NCI-H524 (cell line): ENCODE data around the gene DNASE1L2.
"Not testable (repeated sequence)": the region's sequence is repeated elsewhere in the genome, so short reads cannot be mapped to it uniquely, and the experiment has no call there.

ENCODE experiments used
- DNase-seq, 2 experiments: peaks; one replicate each; lab custom pipeline; 2025; lab: John Stamatoyannopoulos, UW

DNASE1L2 gene

DNA sequence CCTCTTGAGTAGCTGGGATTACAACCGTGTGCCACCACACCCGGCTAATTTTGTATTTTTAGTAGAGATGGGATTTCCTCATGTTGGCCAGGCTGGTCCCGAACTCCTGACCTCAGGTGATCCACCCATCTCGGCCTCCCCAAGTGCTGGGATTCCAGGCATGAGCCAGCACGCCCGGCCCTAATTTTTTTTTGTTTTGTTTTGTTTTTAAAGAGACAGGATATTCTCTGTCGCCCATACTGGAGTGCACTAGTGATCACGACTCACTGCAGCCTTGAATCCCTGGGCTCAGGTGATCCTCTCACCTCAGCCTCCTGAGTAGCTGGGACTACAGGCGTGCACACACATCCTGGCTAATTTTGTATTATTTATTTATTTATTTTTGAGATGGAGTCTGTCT, 4.1 kb downstream of the DNASE1L2 start:
- not testable (repeated sequence) for DNase-seq

- DNase-seq: no peak
These were observed 6.4 kb downstream of the DNASE1L2 start for GRCh38 chr16:2242598-2242997.

- no peak for DNase-seq
These were observed 6.8 kb downstream of the DNASE1L2 start for GRCh38 chr16:2243031-2243528.

DNA sequence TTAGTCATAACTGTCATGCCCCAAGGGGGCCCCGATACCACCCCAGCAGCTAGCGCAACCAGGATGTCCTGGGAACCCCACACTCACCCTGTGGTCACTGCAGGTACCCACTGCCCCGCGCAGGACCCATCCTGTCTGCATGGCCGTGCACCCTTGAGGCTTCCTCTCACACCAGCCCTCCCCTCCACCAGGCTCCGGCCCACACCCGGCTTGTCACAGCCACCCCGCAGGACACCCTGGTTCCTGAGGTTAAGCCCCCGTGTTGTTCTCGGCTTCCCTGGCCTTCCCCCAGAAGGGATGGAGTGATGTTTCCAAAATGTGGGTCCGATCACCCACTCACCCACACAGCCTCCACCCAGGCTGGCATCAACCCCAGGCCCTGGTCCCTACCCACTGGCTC, 7.5 kb downstream of the DNASE1L2 start:
- DNase-seq: no peak

DNA sequence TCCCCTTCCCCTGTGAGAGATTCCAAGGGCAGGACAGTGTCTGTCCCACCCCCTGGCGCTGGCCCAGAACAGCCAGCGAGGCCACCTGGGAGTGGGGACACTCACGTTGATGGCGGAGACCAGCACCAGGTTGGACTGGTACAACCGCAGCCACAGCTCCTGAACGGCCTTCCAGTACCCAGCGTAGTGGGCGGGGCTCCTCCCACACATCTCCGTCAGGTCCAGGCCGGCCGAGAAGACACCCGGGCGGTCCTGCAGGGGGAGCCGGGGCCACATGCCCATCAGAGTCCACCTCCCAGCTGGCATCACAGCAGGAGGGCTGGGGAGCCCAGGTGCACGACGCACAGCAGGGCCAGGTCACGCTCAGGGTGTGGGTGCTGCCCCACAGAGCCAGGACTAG, 8.1 kb downstream of the DNASE1L2 start:
- peak in 1 of 2 experiments; percentile 52 for DNase-seq

- no peak for DNase-seq
These were observed 8.9 kb downstream of the DNASE1L2 start for GRCh38 chr16:2244926-2245795.

GRCh38 chr16:2246301-2246885, 10.1 kb downstream of the DNASE1L2 start:
- no peak for DNase-seq

- DNase-seq: peak in 1 of 2 experiments; percentile 58
These were observed 14.5 kb downstream of the DNASE1L2 start for GRCh38 chr16:2250652-2251295.

GRCh38 chr16:2251296-2252111, 15.3 kb downstream of the DNASE1L2 start, which contains the start of gene ECI1:
ECI1 (minus strand) TSS chr16:2251587; CDS start chr16:2251566, 21 bp downstream.
- peak; percentile 84 to 96 for DNase-seq

DNA sequence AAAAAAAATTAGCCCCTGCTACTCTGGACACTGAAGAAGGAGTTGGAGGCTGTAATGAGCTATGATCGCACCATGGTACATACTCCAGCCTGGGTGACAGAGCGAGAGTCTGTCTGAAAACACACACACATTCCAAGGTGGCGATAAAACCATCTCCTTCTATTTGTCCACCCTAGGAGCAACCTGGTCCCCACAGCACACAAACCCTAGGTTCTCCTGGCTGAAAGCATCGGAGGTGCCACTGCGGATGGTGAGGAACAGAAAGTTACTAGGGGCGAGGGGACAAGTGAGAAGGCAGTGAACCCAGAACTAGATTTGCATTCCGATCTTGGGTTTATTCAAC, 16.5 kb downstream of the DNASE1L2 start:
- no peak for DNase-seq

DNA sequence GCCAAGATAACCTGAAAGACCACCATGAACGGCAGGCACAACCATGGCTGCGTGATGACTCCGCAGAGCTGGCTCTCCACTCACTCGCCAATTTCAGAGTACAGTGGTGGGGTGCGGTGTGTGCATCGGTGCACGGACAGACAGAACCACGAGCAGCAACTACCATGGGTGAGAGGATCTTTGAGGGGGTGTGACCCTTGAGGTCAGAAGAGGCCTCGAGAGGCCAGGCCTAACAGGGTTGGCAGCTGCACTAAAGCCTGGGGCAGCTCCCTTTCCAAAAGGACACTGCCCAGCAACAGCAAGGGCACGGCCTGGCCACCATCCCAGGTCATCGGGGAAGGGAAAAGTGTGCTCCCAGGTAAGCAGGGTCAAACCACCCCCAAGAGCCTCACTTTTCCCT, 17.0 kb downstream of the DNASE1L2 start:
- DNase-seq: no peak

DNA sequence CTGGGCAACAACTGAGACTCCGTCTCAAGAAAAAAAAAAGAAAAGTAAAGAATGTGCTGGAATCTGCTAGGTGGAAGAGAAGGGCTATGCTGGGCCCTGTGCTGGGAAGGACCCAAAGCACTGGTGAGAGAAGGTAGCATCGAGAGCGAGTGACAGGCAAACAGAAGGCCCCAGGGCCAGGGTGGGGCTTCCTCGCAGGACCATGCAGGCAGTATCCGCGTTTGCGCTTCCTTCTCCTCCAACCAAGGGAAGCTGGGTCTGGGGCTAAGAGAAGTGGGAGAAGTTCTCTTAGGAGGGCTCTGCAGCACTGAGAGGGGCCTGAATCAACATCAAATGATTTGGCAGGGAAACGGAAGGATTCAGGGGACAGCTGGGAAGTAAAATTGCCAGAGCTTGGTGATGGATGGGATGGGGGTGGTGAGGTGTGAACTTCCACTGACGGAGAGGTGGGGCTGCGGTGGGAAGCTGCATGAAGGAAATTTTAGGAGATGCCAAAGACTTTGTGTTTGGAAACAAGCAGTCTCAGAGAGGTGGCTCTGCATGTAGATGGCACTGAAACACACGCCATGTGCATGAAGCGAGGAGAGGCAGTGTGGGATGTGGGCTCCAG, 20.4 kb downstream of the DNASE1L2 start:
- DNase-seq: no peak

DNA sequence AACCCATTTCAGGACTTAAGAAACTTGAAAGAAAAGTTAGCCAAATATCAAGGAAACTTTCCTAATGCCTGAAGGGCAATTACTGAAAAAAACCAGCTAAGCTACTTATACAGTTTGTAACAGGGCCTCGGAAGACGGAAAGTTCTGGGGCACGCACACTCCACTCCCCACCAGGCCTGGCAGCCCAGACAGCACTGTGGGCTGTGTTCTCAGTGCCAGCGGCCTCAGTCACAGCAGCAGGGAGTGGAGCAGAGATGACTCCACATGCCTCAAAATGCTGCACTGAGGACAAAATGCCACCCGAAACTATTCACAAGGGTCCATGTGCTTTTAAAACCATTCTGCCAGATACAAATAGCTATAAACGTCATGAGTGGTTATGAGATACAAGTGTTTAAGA, 21.5 kb downstream of the DNASE1L2 start:
- no peak for DNase-seq

GRCh38 chr16:2258530-2258929, 22.3 kb downstream of the DNASE1L2 start:
- not testable (repeated sequence) for DNase-seq

DNA sequence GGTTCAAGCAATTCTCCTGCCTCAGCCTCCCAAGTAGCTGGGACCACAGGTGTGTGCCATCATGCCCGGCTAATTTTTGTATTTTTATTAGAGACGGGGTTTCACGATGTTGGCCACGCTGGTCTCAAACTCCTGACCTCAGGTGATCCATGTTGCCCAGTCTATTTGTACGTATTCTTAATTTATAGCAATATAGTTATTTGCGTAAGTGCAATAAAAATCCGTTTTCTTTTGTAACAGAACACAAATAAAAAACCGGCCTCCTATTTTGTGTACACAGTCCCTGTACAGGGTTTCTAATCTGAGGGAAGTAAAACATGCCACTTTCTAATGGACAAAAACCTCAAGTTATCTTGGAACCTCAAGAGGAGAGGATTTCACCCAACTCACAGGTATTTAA, 24.0 kb downstream of the DNASE1L2 start:
- no peak for DNase-seq

GRCh38 chr16:2263026-2263425, 26.8 kb downstream of the DNASE1L2 start:
- DNase-seq: not testable (repeated sequence)

- DNase-seq: not testable (repeated sequence)
These were observed 30.6 kb downstream of the DNASE1L2 start for GRCh38 chr16:2266887-2267286.

DNA sequence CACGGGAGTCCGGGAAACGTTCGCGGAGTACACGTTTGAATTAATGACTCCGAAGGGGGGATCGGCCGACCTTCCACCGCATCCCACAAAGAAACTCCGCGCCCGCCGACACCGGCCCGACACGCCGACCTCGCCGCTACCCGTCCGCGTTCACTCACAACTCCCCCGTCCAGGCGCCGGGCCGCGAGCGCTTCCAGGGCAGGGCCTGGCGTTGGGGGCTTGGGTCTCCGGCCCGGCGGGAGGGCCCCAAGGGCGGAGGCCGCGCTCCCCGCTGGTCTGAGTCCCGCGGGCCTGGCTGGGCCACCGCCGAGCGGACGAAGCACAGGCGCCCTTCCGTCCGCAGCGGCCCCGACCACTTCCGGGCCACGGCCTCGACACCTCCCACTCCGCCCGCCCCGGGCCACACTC, 31.3 kb downstream of the DNASE1L2 start:
- DNase-seq: not testable (repeated sequence)

DNA sequence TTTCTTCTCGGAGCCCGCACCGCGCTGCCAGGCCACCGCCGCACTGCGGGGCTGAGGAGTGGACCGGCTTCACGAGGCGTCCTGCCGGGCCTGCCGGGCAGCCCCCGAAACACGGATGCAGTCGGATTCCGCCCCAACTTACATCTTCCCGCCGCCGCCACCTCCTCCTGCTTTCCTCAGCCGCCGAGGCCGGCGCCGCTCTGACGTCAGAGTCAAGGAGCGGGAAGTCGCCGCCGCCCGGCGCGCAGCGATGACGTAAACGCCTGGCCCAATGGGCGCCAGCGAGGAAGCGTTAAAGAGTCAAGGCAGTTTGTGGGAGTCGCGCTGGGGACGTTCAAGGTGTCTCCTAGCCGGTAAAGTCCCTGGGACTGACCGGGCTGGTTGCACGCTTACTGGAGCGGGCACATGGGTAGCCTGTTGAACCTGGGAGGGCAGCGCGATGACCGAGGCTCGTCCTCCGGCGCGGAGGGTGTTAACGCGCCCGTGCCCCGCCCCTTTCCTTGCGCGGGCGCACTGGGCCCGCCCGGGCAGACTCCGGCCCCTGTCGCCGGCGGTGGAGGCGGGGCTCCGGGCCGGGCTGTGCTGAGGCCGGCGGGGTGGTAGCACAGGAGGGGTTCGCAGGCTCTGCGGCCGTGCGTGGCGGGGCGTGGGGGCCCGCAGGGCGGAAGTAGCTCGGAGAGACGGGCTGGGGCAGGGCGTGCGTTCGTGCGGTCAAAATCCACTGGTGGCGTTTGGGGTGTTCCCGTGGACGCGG, 31.8 kb downstream of the DNASE1L2 start, which contains the start of gene RNPS1:
Gene RNPS1, minus strand, starts transcription at position 214 of the 754 bp plus-strand sequence. CDS start 3,483 bp downstream, outside the sequence.
- peak; percentile 93 to 95 for DNase-seq

DNA sequence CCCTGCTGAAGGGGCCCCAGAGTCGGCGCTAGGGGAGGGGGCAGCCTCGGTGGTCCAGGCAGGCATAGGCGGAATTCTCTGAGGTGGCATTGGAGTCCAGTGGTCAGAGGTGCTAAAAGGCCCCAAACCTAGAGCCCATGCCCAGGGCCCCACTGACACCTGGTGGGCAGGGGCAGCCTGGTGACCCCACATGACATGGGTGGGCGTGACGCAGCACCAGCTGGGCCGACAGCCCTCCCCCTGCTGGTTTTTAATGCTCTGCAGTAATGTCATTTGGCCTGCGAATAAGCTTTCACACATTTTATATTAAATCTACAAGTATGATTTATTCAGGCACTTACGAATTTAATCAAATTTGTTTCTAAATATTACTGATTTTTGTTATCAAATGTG, 33.8 kb downstream of the DNASE1L2 start:
- DNase-seq: no peak
